K562 (cell line): ENCODE data around the gene LMAN1L. TPM values are rescaled to one million over a fixed set of nuclear protein-coding genes. Genes with fewer than 3 reads are reported as not detected.

Source experiments
- BCOR ChIP-seq: fragments of 450-650 bp; IDR thresholded peaks from 2 replicates; pipeline ENCODE4 v1.6.1; 2016
- CCNT2 ChIP-seq: IDR thresholded peaks from 2 replicates; pipeline ENCODE4 v1.6.1; 2011; ENCODE audit warnings: borderline replicate concordance, low read depth, mild to moderate bottlenecking, moderate library complexity, mixed read lengths, low read length; ENCODE audit not compliant: insufficient read length; ENCODE audit errors: extremely low read depth
- KDM1A ChIP-seq, 2 experiments: fragments of 450-650 bp; IDR thresholded peaks; 2 replicates each; pipeline ENCODE4 v1.6.1; 2016; ENCODE audit warnings: mild to moderate bottlenecking in 2 of 2
- MCM7 ChIP-seq, 2 experiments: fragments of 450-650 bp; IDR thresholded peaks; 2 replicates each; pipeline ENCODE4 v1.6.1; 2016 to 2018
- NFE2 ChIP-seq: IDR thresholded peaks from 2 replicates; pipeline ENCODE4 v1.6.1; 2014; ENCODE audit warnings: antibody characterized with exemption, low read depth
- NKRF ChIP-seq: fragments of 450-650 bp; IDR thresholded peaks from 2 replicates; pipeline ENCODE4 v1.6.1; 2016; ENCODE audit warnings: borderline replicate concordance
- NR4A1 ChIP-seq, 2 experiments: fragments of 250-450 bp in 1 of 2; fragments of 450-650 bp in 1 of 2; sonication (Bioruptor Pico) in 1 of 2; IDR thresholded peaks; 2 replicates each; pipeline versions ENCODE4 v1.4.0 to v1.6.1; 2016 to 2020; ENCODE audit warnings: mild to moderate bottlenecking in 2 of 2, missing compliant biosample characterization in 1 of 2, missing genetic modification characterization in 1 of 2, moderate library complexity in 1 of 2
- PHF8 ChIP-seq: fragments of 200-600 bp; sonication (generic); IDR thresholded peaks from 2 replicates; pipeline ENCODE4 v1.6.1; 2012; ENCODE audit warnings: mixed run types, mild to moderate bottlenecking, inconsistent platforms, low read length, moderate library complexity, borderline replicate concordance
- POLR2AphosphoS5 ChIP-seq: IDR thresholded peaks from 2 replicates; pipeline ENCODE4 v1.6.1; 2011; ENCODE audit warnings: mild to moderate bottlenecking, low read depth, low read length, moderate library complexity; ENCODE audit not compliant: control insufficient read depth, insufficient read depth
- PYGO2 ChIP-seq: fragments of 450-650 bp; IDR thresholded peaks from 2 replicates; pipeline ENCODE4 v1.6.1; 2016; ENCODE audit warnings: mild to moderate bottlenecking, missing genetic modification characterization, moderate library complexity, missing compliant biosample characterization
- RAD21 ChIP-seq, 2 experiments: fragments of 250-450 bp in 1 of 2; fragments of 450-650 bp in 1 of 2; sonication (Bioruptor Pico) in 1 of 2; formaldehyde crosslinking in 1 of 2; IDR thresholded peaks in 1 of 2; conservative IDR thresholded peaks in 1 of 2; 2 replicates each; pipeline versions ENCODE4 v1.4.0 to v1.8.0; 2020 to 2022; ENCODE audit warnings: mild to moderate bottlenecking in 2 of 2, moderate library complexity in 1 of 2
- SAFB ChIP-seq: fragments of 200-400 bp; formaldehyde crosslinking; IDR thresholded peaks from 2 replicates; pipeline ENCODE4 v1.6.1; 2017; ENCODE audit warnings: low read depth, low read length, borderline replicate concordance
- SAP30 ChIP-seq: fragments of 200-600 bp; sonication (generic); IDR thresholded peaks from 2 replicates; pipeline ENCODE4 v1.6.1; 2012; ENCODE audit warnings: borderline replicate concordance, low read depth, mild to moderate bottlenecking, moderate library complexity, low read length, control low read depth, inconsistent platforms; ENCODE audit not compliant: insufficient read depth, poor library complexity, severe bottlenecking
- polyA plus RNA-seq, 8 experiments: library from polyadenylated mRNA; depleted of rRNA in 4 of 8; stranded (reverse) in 5 of 8; unstranded in 3 of 8; fragments of >200 nt; fragmentation: Nextera tagmentation in 2 of 8; fragmentation: Illumina TruSeq in 1 of 8; extraction: Ambion mirVana in 2 of 8; extraction: Trizol in 1 of 8; gene quantifications; 2 replicates each; pipeline versions ENCODE4 v1.2.1 to v1.2.3, GENCODE V29; 2011 to 2014; ENCODE audit warnings: inconsistent platforms in 1 of 8, missing spikeins in 1 of 8
- total RNA-seq, 7 experiments: library from RNA; depleted of rRNA in 6 of 7; stranded (reverse); fragments of >200 nt in 6 of 7; fragmentation: Illumina TruSeq in 2 of 7; extraction: Trizol in 2 of 7; gene quantifications; 2 replicates each; pipeline versions ENCODE4 v1.2.1 to v1.2.3, GENCODE V29; 2011 to 2021; ENCODE audit warnings: low replicate concordance in 1 of 7
- TF ChIP-seq, protein P1 (sequence below): fragments of 450-650 bp; IDR thresholded peaks from 2 replicates; pipeline ENCODE4 v1.6.1; 2016; ENCODE audit warnings: antibody characterized with exemption
- TF ChIP-seq, protein P2 (sequence below), 2 experiments: fragments of 450-650 bp; conservative IDR thresholded peaks; 2 replicates each; pipeline ENCODE4 v1.6.1; 2017; ENCODE audit warnings: mild to moderate bottlenecking in 2 of 2, moderate library complexity in 2 of 2
- TF ChIP-seq, protein P3 (sequence below): fragments of 250-450 bp; sonication (Bioruptor Pico); IDR thresholded peaks from 2 replicates; pipeline ENCODE4 v1.8.0; 2022; ENCODE audit warnings: moderate library complexity, mild to moderate bottlenecking, inconsistent platforms

Gene LMAN1L
- total and polyA plus RNA-seq, 9 of the 15 experiments (the other 6 are each of a cell fraction or from before 2014, with no cell fraction given): not detected

DNA sequence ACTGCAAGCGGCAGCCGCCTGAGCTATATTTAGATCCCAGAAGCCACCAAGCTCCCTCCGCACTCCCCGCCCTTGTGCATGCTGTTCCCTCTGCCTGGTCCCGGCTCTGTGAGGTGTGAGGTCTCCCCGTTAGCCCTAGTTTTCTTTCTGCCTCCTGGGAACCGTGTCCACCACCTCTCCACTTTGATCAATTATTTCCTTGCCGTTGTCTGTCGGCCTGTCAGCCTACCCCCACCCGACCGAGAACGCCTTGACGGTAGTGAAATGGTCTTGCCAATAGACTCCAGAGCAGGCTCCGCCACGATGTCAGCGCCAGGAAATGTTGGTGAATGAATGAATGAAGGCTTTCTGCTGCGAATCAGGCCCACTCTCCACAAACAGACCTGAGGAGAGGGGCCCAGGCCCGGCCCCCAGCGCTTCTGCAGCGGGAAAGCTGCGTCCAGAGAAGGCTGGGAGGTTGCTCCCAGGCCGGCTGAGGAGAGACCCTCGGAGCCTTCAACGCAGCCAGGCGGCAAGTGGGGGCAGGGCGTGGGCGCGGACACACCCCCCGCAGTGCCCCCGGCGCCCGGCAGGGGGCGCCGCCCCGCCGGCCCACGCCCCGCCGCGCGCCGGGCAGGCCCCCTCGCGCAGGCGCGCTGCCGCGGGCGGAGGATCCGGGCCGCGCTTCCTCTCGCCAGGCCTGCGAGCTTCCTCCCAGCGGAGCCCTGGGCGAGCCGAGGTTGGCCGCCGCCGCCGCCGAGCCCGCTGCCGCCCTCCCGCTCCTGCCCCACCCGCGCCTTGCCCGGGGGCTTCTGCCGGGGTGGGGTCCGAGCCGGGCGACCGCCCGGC, 31.0 kb upstream of the LMAN1L start, which contains the start of gene CSK (continued):
- TF ChIP-seq, protein P1, sequence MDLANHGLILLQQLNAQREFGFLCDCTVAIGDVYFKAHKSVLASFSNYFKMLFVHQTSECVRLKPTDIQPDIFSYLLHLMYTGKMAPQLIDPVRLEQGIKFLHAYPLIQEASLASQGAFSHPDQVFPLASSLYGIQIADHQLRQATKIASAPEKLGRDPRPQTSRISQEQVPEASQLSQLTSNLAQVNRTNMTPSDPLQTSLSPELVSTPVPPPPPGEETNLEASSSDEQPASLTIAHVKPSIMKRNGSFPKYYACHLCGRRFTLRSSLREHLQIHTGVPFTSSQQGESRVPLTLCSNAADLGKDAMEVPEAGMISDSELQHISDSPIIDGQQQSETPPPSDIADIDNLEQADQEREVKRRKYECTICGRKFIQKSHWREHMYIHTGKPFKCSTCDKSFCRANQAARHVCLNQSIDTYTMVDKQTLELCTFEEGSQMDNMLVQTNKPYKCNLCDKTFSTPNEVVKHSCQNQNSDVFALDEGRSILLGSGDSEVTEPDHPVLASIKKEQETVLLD: 0 out of 2 replicates have a peak, but pooled peaks have one; percentile 35
- TF ChIP-seq PYGO2 (tag) (no peak), RAD21 (CRISPR knock-in tag; conservative IDR thresholded peaks at IDR 0.05 in 1 of 2, IDR thresholded peaks at IDR 0.05 in 1 of 2) (peak in 1 of 2 experiments; percentile 46; a peak in 2 of 4 replicates), KDM1A (IDR thresholded peaks at IDR 0.05) (peak in 1 of 2 experiments; percentile 3; a peak in 1 of 4 replicates), POLR2AphosphoS5 (0 out of 2 replicates have a peak, but pooled peaks have one; percentile 37), PHF8 (peak; percentile 64; the same call in 1 of the 2 replicates), CCNT2 (peak; percentile 56), SAP30 (peak; percentile 75), MCM7 (IDR thresholded peaks at IDR 0.05) (no peak), NKRF (peak; percentile 74), BCOR (0 out of 2 replicates have a peak, but pooled peaks have one; percentile 1), NFE2 (no peak), NR4A1 (CRISPR knock-in tag; IDR thresholded peaks at IDR 0.05) (no peak), NR4A1 (tag; IDR thresholded peaks at IDR 0.05) (no peak), SAFB (peak; percentile 88)
- TF ChIP-seq, protein P2, sequence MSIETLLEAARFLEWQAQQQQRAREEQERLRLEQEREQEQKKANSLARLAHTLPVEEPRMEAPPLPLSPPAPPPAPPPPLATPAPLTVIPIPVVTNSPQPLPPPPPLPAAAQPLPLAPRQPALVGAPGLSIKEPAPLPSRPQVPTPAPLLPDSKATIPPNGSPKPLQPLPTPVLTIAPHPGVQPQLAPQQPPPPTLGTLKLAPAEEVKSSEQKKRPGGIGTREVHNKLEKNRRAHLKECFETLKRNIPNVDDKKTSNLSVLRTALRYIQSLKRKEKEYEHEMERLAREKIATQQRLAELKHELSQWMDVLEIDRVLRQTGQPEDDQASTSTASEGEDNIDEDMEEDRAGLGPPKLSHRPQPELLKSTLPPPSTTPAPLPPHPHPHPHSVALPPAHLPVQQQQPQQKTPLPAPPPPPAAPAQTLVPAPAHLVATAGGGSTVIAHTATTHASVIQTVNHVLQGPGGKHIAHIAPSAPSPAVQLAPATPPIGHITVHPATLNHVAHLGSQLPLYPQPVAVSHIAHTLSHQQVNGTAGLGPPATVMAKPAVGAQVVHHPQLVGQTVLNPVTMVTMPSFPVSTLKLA (conservative IDR thresholded peaks at IDR 0.05): peak; percentile 12 to 42; a peak in 1 of 4 replicates
- TF ChIP-seq, protein P3, sequence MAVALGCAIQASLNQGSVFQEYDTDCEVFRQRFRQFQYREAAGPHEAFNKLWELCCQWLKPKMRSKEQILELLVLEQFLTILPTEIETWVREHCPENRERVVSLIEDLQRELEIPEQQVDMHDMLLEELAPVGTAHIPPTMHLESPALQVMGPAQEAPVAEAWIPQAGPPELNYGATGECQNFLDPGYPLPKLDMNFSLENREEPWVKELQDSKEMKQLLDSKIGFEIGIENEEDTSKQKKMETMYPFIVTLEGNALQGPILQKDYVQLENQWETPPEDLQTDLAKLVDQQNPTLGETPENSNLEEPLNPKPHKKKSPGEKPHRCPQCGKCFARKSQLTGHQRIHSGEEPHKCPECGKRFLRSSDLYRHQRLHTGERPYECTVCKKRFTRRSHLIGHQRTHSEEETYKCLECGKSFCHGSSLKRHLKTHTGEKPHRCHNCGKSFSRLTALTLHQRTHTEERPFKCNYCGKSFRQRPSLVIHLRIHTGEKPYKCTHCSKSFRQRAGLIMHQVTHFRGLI: peak; percentile 81; the same call in 1 of the 2 replicates
